MM.1S (cell line): ENCODE results near the gene ADGRV1.

Experiments
- DNase-seq: peaks from one replicate; pipeline ENCODE4 v3.0.0-alpha.2; 2015
- H2AFZ ChIP-seq: fragments of 300-600 bp; sonication (generic); 2 replicates; pipeline ENCODE4 v1.6.0; 2016; ENCODE audit warnings: antibody characterized with exemption, low read length
- H3F3A ChIP-seq: fragments of 300-600 bp; sonication (generic); 2 replicates; pipeline ENCODE4 v1.6.1; 2016; ENCODE audit warnings: mild to moderate bottlenecking, antibody characterized with exemption, low read length, moderate library complexity, mixed read lengths; ENCODE audit not compliant: insufficient read depth
- H3K27ac ChIP-seq: fragments of 300-600 bp; sonication (generic); 2 replicates; pipeline ENCODE4 v1.5.1; 2016; ENCODE audit warnings: mild to moderate bottlenecking, low read length
- H3K27me3 ChIP-seq: fragments of 300-600 bp; sonication (generic); replicated peaks from 2 replicates; pipeline ENCODE4 v1.6.0; 2016; ENCODE audit warnings: low read length; ENCODE audit not compliant: insufficient read depth
- H3K36me3 ChIP-seq: fragments of 300-600 bp; sonication (generic); replicated peaks from 2 replicates; pipeline ENCODE4 v1.6.1; 2016; ENCODE audit warnings: mild to moderate bottlenecking, low read length, mixed read lengths; ENCODE audit not compliant: insufficient read depth
- H3K4me1 ChIP-seq: fragments of 300-600 bp; sonication (generic); 2 replicates; pipeline ENCODE4 v1.6.1; 2016; ENCODE audit warnings: low read length, mixed read lengths
- H3K4me2 ChIP-seq: fragments of 300-600 bp; sonication (generic); 2 replicates; pipeline ENCODE4 v1.6.0; 2016; ENCODE audit warnings: low read depth, low read length
- H3K4me3 ChIP-seq: fragments of 300-600 bp; sonication (generic); 2 replicates; pipeline ENCODE4 v1.5.1; 2016; ENCODE audit warnings: low read length, mixed read lengths
- H3K79me2 ChIP-seq: fragments of 300-600 bp; sonication (generic); 2 replicates; pipeline ENCODE4 v1.6.1; 2016; ENCODE audit warnings: mixed run types, low read length, mixed read lengths
- H3K9ac ChIP-seq: fragments of 300-600 bp; sonication (generic); 2 replicates; pipeline ENCODE4 v1.6.1; 2016; ENCODE audit warnings: low read length, mixed read lengths
- H3K9me2 ChIP-seq: fragments of 300-600 bp; sonication (generic); replicated peaks from 2 replicates; pipeline ENCODE4 v1.6.1; 2016; ENCODE audit warnings: mild to moderate bottlenecking, low read length, mixed read lengths; ENCODE audit not compliant: insufficient read depth
- H3K9me3 ChIP-seq: fragments of 300-600 bp; sonication (generic); replicated peaks from 2 replicates; pipeline ENCODE4 v1.6.1; 2016; ENCODE audit warnings: mild to moderate bottlenecking, low read length, mixed read lengths; ENCODE audit not compliant: insufficient read depth
- H4K20me1 ChIP-seq: fragments of 300-600 bp; sonication (generic); 2 replicates; pipeline ENCODE4 v1.6.1; 2016; ENCODE audit warnings: mild to moderate bottlenecking, low read length, moderate library complexity, mixed read lengths; ENCODE audit not compliant: insufficient read depth
- EZH2 ChIP-seq: fragments of 300-600 bp; sonication (generic); optimal IDR thresholded peaks from 2 replicates; pipeline ENCODE3; 2017; ENCODE audit warnings: low read depth, mild to moderate bottlenecking, antibody characterized with exemption, low read length, mixed read lengths
- EZH2phosphoT487 ChIP-seq: fragments of 300-600 bp; sonication (generic); IDR thresholded peaks from 2 replicates; pipeline ENCODE4 v1.6.1; 2018; ENCODE audit warnings: antibody characterized with exemption, low read length
- TF ChIP-seq, protein P1 (sequence below): fragments of 300-600 bp; sonication (generic); IDR thresholded peaks from 2 replicates; pipeline ENCODE4 v1.5.1; 2016; ENCODE audit warnings: antibody characterized with exemption, low read length, mixed read lengths

Gene ADGRV1

DNA sequence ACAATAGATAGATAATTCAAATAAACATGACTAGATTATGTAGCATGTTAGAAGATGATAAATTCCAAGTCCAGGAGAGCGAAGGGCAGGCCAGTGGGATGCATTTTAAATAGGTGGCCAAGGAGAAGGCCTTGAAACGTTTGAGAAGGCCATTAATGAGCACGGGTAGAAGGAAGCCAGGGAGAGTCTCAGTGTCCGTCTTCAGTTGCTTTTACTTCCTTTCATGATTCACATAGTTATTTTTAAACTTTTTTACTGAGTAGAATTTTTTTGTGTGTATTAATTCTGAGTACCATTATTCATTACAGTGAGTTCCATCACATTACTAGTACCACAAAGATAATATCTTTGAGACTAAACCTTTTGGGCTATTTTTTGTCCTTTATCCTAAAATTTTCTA is 565.3 kb downstream of the ADGRV1 start:
- DNase-seq, result no peak
- Histone ChIP-seq H2AFZ (no peak overlapping the region), H3K9me3 (no peaks in the 10 kb centered on the region), H3K27me3 (no peaks in the 10 kb centered on the region), H3K4me3 (no peak overlapping the region), H3K79me2 (no peaks in the 10 kb centered on the region), H3K9me2 (no peaks in the 10 kb centered on the region), H3K4me1 (no peaks in the 10 kb centered on the region), H3K4me2 (no peak overlapping the region), H3F3A (no peaks in the 10 kb centered on the region), H3K27ac (no peak overlapping the region), H3K36me3 (no peaks in the 10 kb centered on the region), H3K9ac (no peak overlapping the region), H4K20me1 (no peaks in the 10 kb centered on the region)
- no peak for TF ChIP-seq EZH2phosphoT487
- TF ChIP-seq, protein P1, sequence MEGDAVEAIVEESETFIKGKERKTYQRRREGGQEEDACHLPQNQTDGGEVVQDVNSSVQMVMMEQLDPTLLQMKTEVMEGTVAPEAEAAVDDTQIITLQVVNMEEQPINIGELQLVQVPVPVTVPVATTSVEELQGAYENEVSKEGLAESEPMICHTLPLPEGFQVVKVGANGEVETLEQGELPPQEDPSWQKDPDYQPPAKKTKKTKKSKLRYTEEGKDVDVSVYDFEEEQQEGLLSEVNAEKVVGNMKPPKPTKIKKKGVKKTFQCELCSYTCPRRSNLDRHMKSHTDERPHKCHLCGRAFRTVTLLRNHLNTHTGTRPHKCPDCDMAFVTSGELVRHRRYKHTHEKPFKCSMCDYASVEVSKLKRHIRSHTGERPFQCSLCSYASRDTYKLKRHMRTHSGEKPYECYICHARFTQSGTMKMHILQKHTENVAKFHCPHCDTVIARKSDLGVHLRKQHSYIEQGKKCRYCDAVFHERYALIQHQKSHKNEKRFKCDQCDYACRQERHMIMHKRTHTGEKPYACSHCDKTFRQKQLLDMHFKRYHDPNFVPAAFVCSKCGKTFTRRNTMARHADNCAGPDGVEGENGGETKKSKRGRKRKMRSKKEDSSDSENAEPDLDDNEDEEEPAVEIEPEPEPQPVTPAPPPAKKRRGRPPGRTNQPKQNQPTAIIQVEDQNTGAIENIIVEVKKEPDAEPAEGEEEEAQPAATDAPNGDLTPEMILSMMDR, result no peak
- no peak for TF ChIP-seq EZH2

DNA sequence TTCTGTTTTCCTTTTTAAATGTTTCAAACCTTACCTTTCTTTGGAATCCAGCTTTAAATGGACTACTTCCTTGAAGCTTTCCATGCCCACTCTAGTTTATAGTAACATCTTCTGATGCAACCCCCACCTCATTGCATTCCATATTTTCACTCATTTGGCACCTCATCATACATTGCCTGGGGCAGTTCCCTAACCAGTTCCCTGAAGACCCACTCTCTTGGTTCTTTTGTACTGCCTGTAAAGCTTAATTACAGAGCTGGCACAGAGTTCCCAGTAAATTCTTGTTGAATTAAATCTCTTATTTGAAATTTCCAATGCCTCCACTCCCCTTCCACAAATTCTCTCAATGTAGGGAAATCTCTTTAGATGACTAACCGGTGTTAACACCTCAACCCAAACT is 567.3 kb downstream of the ADGRV1 start:
- no peaks in the 10 kb centered on the region for H3F3A ChIP-seq
- no peak overlapping the region for H3K9ac ChIP-seq
- H2AFZ ChIP-seq, result no peak overlapping the region
- H3K27ac ChIP-seq, result no peak overlapping the region
- no peaks in the 10 kb centered on the region for H3K27me3 ChIP-seq
- TF ChIP-seq EZH2 (no peak), EZH2phosphoT487 (no peak)
- H3K4me1 ChIP-seq, result no peaks in the 10 kb centered on the region
- no peaks in the 10 kb centered on the region for H3K9me3 ChIP-seq
- H3K9me2 ChIP-seq, result no peaks in the 10 kb centered on the region
- no peaks in the 10 kb centered on the region for H3K79me2 ChIP-seq
- H3K4me3 ChIP-seq, result no peak overlapping the region
- H3K4me2 ChIP-seq, result no peak overlapping the region
- DNase-seq, result no peak
- no peaks in the 10 kb centered on the region for H4K20me1 ChIP-seq
- H3K36me3 ChIP-seq, result no peaks in the 10 kb centered on the region

DNA sequence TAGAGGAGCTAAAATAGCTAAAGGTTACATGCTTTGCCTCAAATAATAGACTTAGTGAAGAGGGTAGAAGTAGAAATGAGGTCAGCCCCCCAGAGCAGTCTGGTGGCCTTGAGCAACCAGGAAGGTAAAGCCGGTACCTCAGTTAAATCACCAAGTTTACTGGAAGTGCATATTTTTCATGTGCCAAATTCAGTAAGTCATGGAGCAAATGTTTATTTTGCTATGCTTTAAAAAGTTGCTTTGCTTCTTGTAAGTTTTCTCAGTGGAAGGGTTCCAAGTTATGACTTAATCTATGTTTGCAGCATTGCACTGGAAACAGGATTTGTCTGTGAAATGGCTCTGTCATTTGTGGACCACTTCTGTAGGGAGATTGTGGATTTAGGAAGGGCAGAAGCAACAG is 567.9 kb downstream of the ADGRV1 start:
- Histone ChIP-seq H2AFZ (no peak overlapping the region), H3K9me3 (no peaks in the 10 kb centered on the region), H3K79me2 (no peaks in the 10 kb centered on the region), H3K4me1 (no peaks in the 10 kb centered on the region), H3K4me3 (no peak overlapping the region), H3K27me3 (no peaks in the 10 kb centered on the region), H4K20me1 (no peaks in the 10 kb centered on the region), H3K36me3 (no peaks in the 10 kb centered on the region), H3K9ac (no peak overlapping the region), H3K9me2 (no peaks in the 10 kb centered on the region), H3K4me2 (no peak overlapping the region), H3F3A (no peaks in the 10 kb centered on the region), H3K27ac (no peak overlapping the region)
- TF ChIP-seq EZH2phosphoT487, result no peak
- TF ChIP-seq, protein P1, result no peak
- TF ChIP-seq EZH2, result no peak
- DNase-seq, result no peak

DNA sequence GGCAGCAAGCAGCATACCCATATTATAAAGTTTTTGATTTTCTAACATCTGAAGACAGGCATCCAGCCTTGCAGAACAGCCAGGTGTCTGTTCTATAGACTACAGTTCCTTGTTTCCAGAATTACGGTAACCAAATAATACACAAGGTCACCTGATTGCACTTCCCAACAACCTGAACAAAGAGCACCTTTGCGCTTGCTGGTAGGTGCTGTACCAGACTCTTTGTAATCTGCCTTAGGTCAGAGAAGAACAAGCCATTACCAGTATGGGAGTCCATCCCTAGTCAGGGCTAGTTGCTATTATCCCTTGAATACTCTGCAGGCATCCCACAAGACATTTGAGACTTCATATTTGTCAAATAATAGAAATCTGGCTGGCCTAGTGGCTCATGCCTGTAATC is 568.3 kb downstream of the ADGRV1 start:
- H3K9me3 ChIP-seq, result no peaks in the 10 kb centered on the region
- H3K4me2 ChIP-seq, result no peak overlapping the region
- no peaks in the 10 kb centered on the region for H3K9me2 ChIP-seq
- TF ChIP-seq, protein P1, result no peak
- no peak for TF ChIP-seq EZH2phosphoT487
- no peak for TF ChIP-seq EZH2
- H3K4me1 ChIP-seq, result no peaks in the 10 kb centered on the region
- DNase-seq, result no peak
- H3K27ac ChIP-seq, result no peak overlapping the region
- H4K20me1 ChIP-seq, result no peaks in the 10 kb centered on the region
- no peak overlapping the region for H3K9ac ChIP-seq
- no peak overlapping the region for H3K4me3 ChIP-seq
- H3K27me3 ChIP-seq, result no peaks in the 10 kb centered on the region
- no peaks in the 10 kb centered on the region for H3K79me2 ChIP-seq
- no peak overlapping the region for H2AFZ ChIP-seq
- H3K36me3 ChIP-seq, result no peaks in the 10 kb centered on the region
- H3F3A ChIP-seq, result no peaks in the 10 kb centered on the region
